CD14-positive monocyte (primary cell): ENCODE measurements around the gene ACP1. TPM values are rescaled to one million over a fixed set of nuclear protein-coding genes. Genes with fewer than 3 reads are reported as not detected.

Experiments used
- DNase-seq, 3 donors: peaks; one replicate each; pipeline ENCODE4 v3.0.0-alpha.2; 2011 to 2022
- H2AFZ ChIP-seq: 2 replicates; pipeline ENCODE4 v1.6.0; 2012; ENCODE audit warnings: mild to moderate bottlenecking, low read depth, low read length, inconsistent platforms; ENCODE audit not compliant: insufficient read depth, poor library complexity, severe bottlenecking
- H3K27ac ChIP-seq, 2 donors: 1 replicate in 1 of 2; 2 replicates in 1 of 2; pipeline ENCODE4 v1.5.1; 2012 to 2013; ENCODE audit warnings: low read length in 2 of 2, control low read depth in 1 of 2, inconsistent platforms in 1 of 2, low read depth in 1 of 2, mild to moderate bottlenecking in 1 of 2
- H3K27me3 ChIP-seq, 2 donors: one replicate each; pipeline versions ENCODE4 v1.6.0 to v1.6.1; 2011 to 2013; ENCODE audit warnings: low read length in 2 of 2; ENCODE audit not compliant: control insufficient read depth in 2 of 2, insufficient read depth in 2 of 2
- H3K36me3 ChIP-seq, 2 donors: replicated peaks in 1 of 2; 1 replicate in 1 of 2; 2 replicates in 1 of 2; pipeline versions ENCODE4 v1.5.1 to v1.6.1; 2012 to 2013; ENCODE audit warnings: low read length in 2 of 2, control low read depth in 1 of 2, inconsistent platforms in 1 of 2, mild to moderate bottlenecking in 1 of 2; ENCODE audit not compliant: insufficient read depth in 2 of 2, control insufficient read depth in 1 of 2
- H3K4me1 ChIP-seq, 2 donors: 1 replicate in 1 of 2; 2 replicates in 1 of 2; pipeline versions ENCODE4 v1.5.1 to v1.6.1; 2012 to 2013; ENCODE audit warnings: low read length in 2 of 2, control low read depth in 1 of 2, inconsistent platforms in 1 of 2, mild to moderate bottlenecking in 1 of 2, moderate library complexity in 1 of 2; ENCODE audit not compliant: insufficient read depth in 2 of 2, control insufficient read depth in 1 of 2
- H3K4me2 ChIP-seq: replicated peaks from 2 replicates; pipeline ENCODE3; 2012; ENCODE audit warnings: low read length, moderate library complexity, mild to moderate bottlenecking; ENCODE audit not compliant: poor library complexity, severe bottlenecking; ENCODE audit errors: extremely low read depth
- H3K4me3 ChIP-seq, 3 experiments: fragments of 200-600 bp in 1 of 3; sonication (generic) in 1 of 3; replicated peaks in 1 of 3; 1 replicate in 2 of 3; 2 replicates in 1 of 3; pipeline ENCODE4 v1.5.1; 2011 to 2013; ENCODE audit warnings: low read length in 3 of 3, mild to moderate bottlenecking in 3 of 3, control low read depth in 2 of 3, low read depth in 2 of 3, inconsistent platforms in 1 of 3, moderate library complexity in 1 of 3
- H3K79me2 ChIP-seq: 2 replicates; pipeline ENCODE4 v1.6.0; 2012; ENCODE audit warnings: mild to moderate bottlenecking, control low read depth, inconsistent platforms, low read length, moderate library complexity; ENCODE audit not compliant: insufficient read depth
- H3K9ac ChIP-seq: 2 replicates; pipeline ENCODE4 v1.6.0; 2017; ENCODE audit warnings: low read length, mild to moderate bottlenecking; ENCODE audit not compliant: insufficient read depth, poor library complexity, severe bottlenecking
- H3K9me3 ChIP-seq, 2 donors: replicated peaks in 1 of 2; 1 replicate in 1 of 2; 2 replicates in 1 of 2; pipeline versions ENCODE4 v1.5.1 to v1.6.1; 2012 to 2013; ENCODE audit warnings: low read length in 2 of 2, control low read depth in 1 of 2; ENCODE audit not compliant: control insufficient read depth in 1 of 2, insufficient read depth in 1 of 2
- H4K20me1 ChIP-seq: 2 replicates; pipeline ENCODE4 v1.6.0; 2012; ENCODE audit warnings: mild to moderate bottlenecking, low read length, control low read depth, moderate library complexity; ENCODE audit not compliant: insufficient read depth
- H3K27ac Mint-ChIP-seq, 7 donors: one replicate each; pipeline ENCODE4 v1.8.0; 2020; ENCODE audit warnings: mild to moderate bottlenecking in 7 of 7, mixed read lengths in 7 of 7, moderate library complexity in 6 of 7, inconsistent platforms in 2 of 7
- H3K27me3 Mint-ChIP-seq, 3 donors: one replicate each; pipeline ENCODE4 v1.8.0; 2021 to 2022; ENCODE audit warnings: low read depth in 3 of 3, mild to moderate bottlenecking in 3 of 3, mixed read lengths in 3 of 3, moderate library complexity in 3 of 3, inconsistent platforms in 1 of 3
- H3K36me3 Mint-ChIP-seq, 2 donors: one replicate each; pipeline ENCODE4 v1.8.0; 2020; ENCODE audit warnings: mixed read lengths in 2 of 2, inconsistent platforms in 1 of 2, mild to moderate bottlenecking in 1 of 2
- H3K4me1 Mint-ChIP-seq: one replicate; pipeline ENCODE4 v1.8.0; 2020; ENCODE audit warnings: mild to moderate bottlenecking, mixed read lengths
- H3K4me3 Mint-ChIP-seq, 2 donors: one replicate each; pipeline ENCODE4 v1.8.0; 2020; ENCODE audit warnings: mild to moderate bottlenecking in 2 of 2, mixed read lengths in 2 of 2, moderate library complexity in 1 of 2
- H3K9me3 Mint-ChIP-seq, 7 donors: one replicate each; pipeline ENCODE4 v1.8.0; 2020 to 2022; ENCODE audit warnings: mixed read lengths in 7 of 7, mild to moderate bottlenecking in 6 of 7, moderate library complexity in 6 of 7, inconsistent platforms in 2 of 7
- CTCF ChIP-seq: fragments of 200-600 bp; IDR thresholded peaks from one replicate; pipeline ENCODE4 v1.8.0; 2022; ENCODE audit warnings: antibody characterized with exemption, mild to moderate bottlenecking
- whole genome bisulfite sequencing: methylation state at CpG from one replicate; pipeline ENCODE4 v1.1.5; 2013; ENCODE audit warnings: missing lambda C conversion rate; ENCODE audit not compliant: insufficient coverage; 5-methylcytosine and 5-hydroxymethylcytosine counted together
- intact Hi-C, 2 donors: fragments of 100-400 bp; cut with micrococcal nuclease; formaldehyde crosslinking; loops; one replicate each; pipeline versions ENCODE4 v1.15.0 to v1.15.1; 2023
- polyA plus RNA-seq, 3 donors: library from polyadenylated mRNA; depleted of rRNA in 1 of 3; unstranded in 2 of 3; stranded (reverse) in 1 of 3; fragments of 300-500 nt in 2 of 3; fragments of >200 nt in 1 of 3; fragmentation: Illumina TruSeq in 2 of 3; gene quantifications; 1 replicate in 2 of 3; 2 replicates in 1 of 3; pipeline ENCODE4 v1.2.3, GENCODE V29; 2012 to 2021

ACP1 gene
- polyA plus RNA-seq, 3 donors: 51.8 to 77.0 (median 73.2) TPM

DNA sequence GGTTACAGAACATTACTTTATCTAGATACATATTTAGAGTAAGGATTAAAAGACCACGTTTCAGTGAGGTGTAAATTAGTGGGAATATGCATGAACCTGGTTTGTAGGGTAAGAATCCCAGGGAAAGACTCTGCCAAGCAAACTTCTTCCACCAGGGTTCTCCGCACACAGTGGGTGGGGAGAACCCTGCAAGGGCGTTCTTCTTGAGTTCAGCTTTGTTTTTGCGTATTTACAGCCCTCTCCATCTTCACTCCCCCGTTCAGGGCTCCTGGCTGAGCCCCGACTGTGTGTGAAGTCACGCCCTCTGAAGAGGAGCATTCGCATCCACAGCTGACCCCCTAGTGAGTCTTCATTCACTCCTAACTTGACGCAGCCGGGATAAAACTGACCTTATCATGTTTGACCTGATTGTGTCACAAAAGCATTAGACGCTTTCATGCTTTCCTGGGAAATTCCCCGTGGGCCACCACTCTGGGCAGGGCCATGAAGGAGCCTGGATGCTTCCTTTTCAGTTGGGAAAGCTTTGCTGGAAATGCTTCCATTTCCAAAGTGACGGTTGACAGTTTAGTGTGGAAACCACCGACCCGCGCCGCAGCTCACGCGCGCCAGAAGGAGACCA, 22.1 kb downstream of the ACP1 start:
- intact Hi-C loops: loop anchor here in 1 of 2 donors (5.0 kb wide), 1 partner anchor 180 kb away; no protein-coding TSS in a partner anchor
- no peak for TF ChIP-seq CTCF
- H2AFZ ChIP-seq: no peak overlapping the region
- H3K4me3 Mint-ChIP-seq: peak overlapping the region in 1 of 2 donors; percentile 70
- H3K27ac ChIP-seq: no peak overlapping the region
- no peak overlapping the region for H3K4me3 ChIP-seq
- no peaks in the 10 kb centered on the region for H4K20me1 ChIP-seq
- peaks cover 41 to 59% of the 10 kb centered on the region in 2 donors for H3K27me3 ChIP-seq
- H3K36me3 ChIP-seq: peaks cover 4 to 5% of the 10 kb centered on the region in 2 donors
- peaks cover 40 to 60% (median 40%) of the 10 kb centered on the region in 3 donors for H3K27me3 Mint-ChIP-seq
- no peak overlapping the region for H3K27ac Mint-ChIP-seq
- peaks cover 11 to 16% of the 10 kb centered on the region in 2 donors for H3K36me3 Mint-ChIP-seq
- peaks cover 8% of the 10 kb centered on the region for H3K4me1 Mint-ChIP-seq
- H3K4me2 ChIP-seq: no peak overlapping the region
- peaks cover 0 to 20% of the 10 kb centered on the region in 2 donors for H3K9me3 ChIP-seq
- peaks cover 0 to 5% (median 0%) of the 10 kb centered on the region in 7 donors for H3K9me3 Mint-ChIP-seq
- peaks cover 0 to 13% of the 10 kb centered on the region in 2 donors for H3K4me1 ChIP-seq
- H3K79me2 ChIP-seq: no peaks in the 10 kb centered on the region
- 22% methylated on average over 16 of the region's 20 CpGs for WGBS
- H3K9ac ChIP-seq: no peak overlapping the region
- no peak for DNase-seq

DNA sequence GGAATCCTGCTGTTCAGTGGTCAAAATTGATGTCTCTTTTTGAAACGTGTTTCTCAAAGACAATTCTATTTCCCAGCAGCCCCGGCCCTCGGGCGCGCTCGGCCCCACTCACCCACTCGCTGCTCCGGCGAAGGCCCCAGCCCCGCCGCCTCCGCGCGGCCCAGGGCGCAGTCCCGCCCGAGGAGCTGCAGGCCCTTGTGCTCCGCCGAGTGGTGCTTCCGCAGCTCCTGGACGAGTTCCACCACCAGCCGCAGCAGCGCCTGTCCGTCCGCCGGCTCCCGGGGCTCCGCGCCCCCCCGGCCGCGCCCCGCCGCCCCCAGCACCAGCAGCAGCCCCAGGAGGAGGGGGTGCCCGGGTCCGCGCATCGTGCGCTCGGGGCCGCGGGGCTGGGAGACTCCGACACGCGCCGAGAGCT, 22.7 kb downstream of the ACP1 start:
- Histone ChIP-seq H3K36me3 (no peaks in the 10 kb centered on the region), H3K79me2 (no peaks in the 10 kb centered on the region), H3K27me3 (peaks cover 41 to 62% of the 10 kb centered on the region in 2 donors), H4K20me1 (no peaks in the 10 kb centered on the region), H3K9ac (no peak overlapping the region), H3K4me2 (no peak overlapping the region), H3K27ac (no peak overlapping the region), H3K4me1 (peaks cover 0 to 13% of the 10 kb centered on the region in 2 donors), H3K9me3 (peaks cover 0 to 20% of the 10 kb centered on the region in 2 donors), H2AFZ (no peak overlapping the region), H3K4me3 (no peak overlapping the region)
- intact Hi-C loops: loop anchor here in 1 of 2 donors (5.0 kb wide), 1 partner anchor 180 kb away; no protein-coding TSS in a partner anchor
- Mint-ChIP-seq H3K4me3 (peak overlapping the region in 1 of 2 donors; percentile 70), H3K27me3 (peaks cover 40 to 65% (median 40%) of the 10 kb centered on the region in 3 donors), H3K9me3 (peaks cover 0 to 5% (median 0%) of the 10 kb centered on the region in 7 donors), H3K27ac (no peak overlapping the region), H3K4me1 (peaks cover 8% of the 10 kb centered on the region), H3K36me3 (peaks cover 5 to 10% of the 10 kb centered on the region in 2 donors)
- 0% methylated on average over 33 of the region's 46 CpGs for WGBS
- TF ChIP-seq CTCF: no peak
- no peak for DNase-seq
